GM12878 (cell line): ENCODE measurements around the gene SNX13. TPM values are rescaled to one million over a fixed set of nuclear protein-coding genes. Genes with fewer than 3 reads are reported as not detected.

Experiments used
- ATAC-seq: fragments of 200-7000 bp; cut with Tn5 transposase; 3 replicates; pipeline ENCODE4 v1.9.1; 2020; ENCODE audit warnings: mild to moderate bottlenecking, moderate library complexity
- BruUV-seq: library from RNA; stranded (reverse); fragments of 400-500 nt; replicated peaks from 2 replicates; lab custom pipeline; 2021; lab: Mats Ljungman, UMichigan
- CTCF ChIA-PET: fragments of 300-600 bp; sonication (Branson Sonifier 250); formaldehyde crosslinking; extraction: SDS; loops from one replicate; lab custom pipeline; 2021; ENCODE audit warnings: inconsistent platforms; lab: Yijun Ruan, JAX
- POLR2A ChIA-PET: fragments of 350-600 bp; formaldehyde crosslinking; extraction: SDS; loops from one replicate; lab custom pipeline; 2021; ENCODE audit warnings: inconsistent platforms; lab: Charles Lee
- RAD21 ChIA-PET: fragments of 300-600 bp; sonication (Branson Sonifier 250); formaldehyde crosslinking; loops from one replicate; lab custom pipeline; 2023; ENCODE audit warnings: antibody characterized with exemption; ENCODE audit not compliant: unreplicated experiment; lab: Charles Lee
- SMC1A ChIA-PET: fragments of 300-600 bp; sonication (Branson Sonifier 250); formaldehyde crosslinking; loops from one replicate; lab custom pipeline; 2023; ENCODE audit not compliant: unreplicated experiment, uncharacterized antibody; lab: Charles Lee
- DNase-seq: peaks from one replicate; pipeline ENCODE4 v3.0.0-alpha.2; 2011; ENCODE audit warnings: low read depth, low spot score
- FAIRE-seq: peaks from 3 replicates; lab custom pipeline; 2011; peaks lifted over from hg19 to GRCh38; lab: Jason Lieb, UNC
- H2AFZ ChIP-seq: 2 replicates; pipeline ENCODE4 v1.6.0; 2011; ENCODE audit warnings: low read depth, low read length, control low read depth; ENCODE audit not compliant: control insufficient read depth
- H3K27ac ChIP-seq: 2 replicates; pipeline ENCODE4 v1.5.1; 2011; ENCODE audit warnings: control low read depth; ENCODE audit not compliant: control insufficient read depth, insufficient read depth
- H3K27me3 ChIP-seq, 2 experiments: replicated peaks in 1 of 2; 2 replicates each; pipeline versions ENCODE4 v1.6.0 to v1.6.1; 2011; ENCODE audit warnings: low read length in 1 of 2; ENCODE audit not compliant: control insufficient read depth in 2 of 2, insufficient read depth in 2 of 2
- H3K36me3 ChIP-seq, 2 experiments: 2 replicates each; pipeline ENCODE4 v1.5.1; 2011; ENCODE audit warnings: low read length in 1 of 2; ENCODE audit not compliant: control insufficient read depth in 2 of 2, insufficient read depth in 2 of 2
- H3K4me1 ChIP-seq: 2 replicates; pipeline ENCODE4 v1.6.1; 2011; ENCODE audit warnings: mild to moderate bottlenecking, low read length, moderate library complexity, mixed read lengths; ENCODE audit not compliant: control insufficient read depth, insufficient read depth
- H3K4me2 ChIP-seq: 2 replicates; pipeline ENCODE4 v1.6.0; 2011; ENCODE audit warnings: control low read depth; ENCODE audit not compliant: control insufficient read depth, insufficient read depth
- H3K4me3 ChIP-seq: fragments of 200-600 bp; sonication (generic); 2 replicates; pipeline ENCODE4 v1.5.1; 2016
- H3K79me2 ChIP-seq: 2 replicates; pipeline ENCODE4 v1.6.0; 2011; ENCODE audit warnings: low read length; ENCODE audit not compliant: control insufficient read depth, insufficient read depth
- H3K9ac ChIP-seq: 2 replicates; pipeline ENCODE4 v1.8.0; 2011; ENCODE audit warnings: low read length, control low read depth, mixed read lengths; ENCODE audit not compliant: control insufficient read depth, insufficient read depth
- H3K9me3 ChIP-seq: replicated peaks from 3 replicates; pipeline ENCODE4 v1.5.1; 2011; ENCODE audit warnings: mild to moderate bottlenecking, low read length; ENCODE audit not compliant: control insufficient read depth, insufficient read depth
- H4K20me1 ChIP-seq: 2 replicates; pipeline ENCODE4 v1.6.0; 2011; ENCODE audit not compliant: control insufficient read depth, insufficient read depth
- BCL11A ChIP-seq: IDR thresholded peaks from 2 replicates; pipeline ENCODE4 v1.6.1; 2011; ENCODE audit warnings: low read depth, low read length
- FOXK2 ChIP-seq: fragments of 450-650 bp; IDR thresholded peaks from 2 replicates; pipeline ENCODE4 v1.6.1; 2017; ENCODE audit warnings: mild to moderate bottlenecking, moderate library complexity
- GATAD2B ChIP-seq: fragments of 450-650 bp; conservative IDR thresholded peaks from 2 replicates; pipeline ENCODE4 v1.6.1; 2017; ENCODE audit warnings: low read depth, mild to moderate bottlenecking, moderate library complexity
- SKIL ChIP-seq: fragments of 450-650 bp; IDR thresholded peaks from 2 replicates; pipeline ENCODE4 v1.6.1; 2017; ENCODE audit warnings: mild to moderate bottlenecking, low read depth, inconsistent platforms; ENCODE audit not compliant: poor library complexity, severe bottlenecking
- WGBS: methylation state at CpG from one replicate; pipeline ENCODE4 v1.1.6; 2016; ENCODE audit warnings: low lambda C conversion rate; ENCODE audit not compliant: insufficient replicate concordance, insufficient coverage; ENCODE audit errors: missing lambda C conversion rate; 5-methylcytosine and 5-hydroxymethylcytosine counted together
- in situ Hi-C: fragments of 300-500 bp; cut with MboI; formaldehyde crosslinking; loops from 9 replicates; pipeline ENCODE4 v1.14.3; 2018; ENCODE audit warnings: mixed read lengths
- intact Hi-C: fragments of 100-400 bp; cut with micrococcal nuclease; formaldehyde crosslinking; loops from one replicate; pipeline ENCODE4 v1.14.2; 2022; ENCODE audit not compliant: unreplicated experiment
- polyA plus RNA-seq, 11 experiments: library from polyadenylated mRNA; depleted of rRNA in 4 of 11; unstranded in 6 of 11; stranded (reverse) in 5 of 11; fragments of >200 nt; fragmentation: Nextera tagmentation in 4 of 11; fragmentation: Illumina TruSeq in 1 of 11; extraction: Ambion mirVana in 4 of 11; extraction: Trizol in 1 of 11; gene quantifications; 1 replicate in 1 of 11; 2 replicates in 10 of 11; pipeline versions ENCODE4 v1.2.1 to v1.2.3, GENCODE V29; 2011 to 2016; ENCODE audit warnings: inconsistent platforms in 2 of 11, missing spikeins in 2 of 11, low read depth in 1 of 11
- total RNA-seq, 4 experiments: library from RNA; depleted of rRNA in 3 of 4; stranded (reverse); fragments of >200 nt in 3 of 4; fragmentation: Illumina TruSeq in 1 of 4; extraction: Trizol in 1 of 4; gene quantifications; 2 replicates each; pipeline versions ENCODE4 v1.2.1 to v1.2.3, GENCODE V29; 2013 to 2021

SNX13 gene
- total and polyA plus RNA-seq, 10 of the 15 experiments (the other 5 are each of a cell fraction or from before 2014, with no cell fraction given) = 2.2 to 17.1 (median 11.9) TPM

- RAD21 ChIA-PET = interaction anchor here (0.7 to 4.3 kb wide), 9 partner anchors 52 to 719 kb away, joined by 3 to 94 read pairs (median 3); no protein-coding TSS in a partner anchor
- DNase-seq (no peak), ATAC-seq (peak; percentile 59), FAIRE-seq (no peak)
- H3K36me3 ChIP-seq = no peaks in the 10 kb centered on the region
- TF ChIP-seq BCL11A (no peak), SKIL (no peak), GATAD2B (no peak), FOXK2 (no peak)
- H3K9ac ChIP-seq = no peak overlapping the region
- intact Hi-C loops = no loop called here
- no peaks in the 10 kb centered on the region for H3K9me3 ChIP-seq
- no peak overlapping the region for H3K4me3 ChIP-seq
- CTCF ChIA-PET = interaction anchor here (0.8 to 5.4 kb wide), 12 partner anchors 67 to 790 kb away, joined by 3 to 193 read pairs (median 4); no protein-coding TSS in a partner anchor
- H3K27me3 ChIP-seq = no peaks in the 10 kb centered on the region
- H3K79me2 ChIP-seq = no peaks in the 10 kb centered on the region
- no peak overlapping the region for H3K27ac ChIP-seq
- in situ Hi-C loops = loop anchor here (10.0 kb wide), 1 partner anchor 552 kb away; no protein-coding TSS in a partner anchor
- 64% methylated on average over 4 of the region's 4 CpGs for WGBS
- POLR2A ChIA-PET = interaction anchor here (0.5 kb wide), 1 partner anchor 496 kb away, joined by 3 read pairs; no protein-coding TSS in a partner anchor
- no peak overlapping the region for H3K4me2 ChIP-seq
- BruUV-seq = no TSS peak
- H2AFZ ChIP-seq = no peak overlapping the region
- 0 out of 2 replicates have a peak, but pooled peaks cover 3% of the 10 kb centered on the region for H3K4me1 ChIP-seq
- SMC1A ChIA-PET = interaction anchor here (0.8 to 4.5 kb wide), 23 partner anchors 7 to 572 kb away, joined by 3 to 63 read pairs (median 3); no protein-coding TSS in a partner anchor
- no peaks in the 10 kb centered on the region for H4K20me1 ChIP-seq
Observed at GRCh38 chr7:17773289-17773626, 167.0 kb downstream of the SNX13 start.
